ENCODE measurements around the gene FIGN. TPM values are rescaled to one million over a fixed set of nuclear protein-coding genes. Genes with fewer than 3 reads are reported as not detected.

The FIGN gene
- total and polyA plus RNA-seq, 2 donors (not counting 3 experiments of a cell fraction or from before 2014, with no cell fraction given) = 1.8 to 8.1 TPM

GRCh38 chr2:163611557-163611906 lies 124.3 kb downstream of the FIGN start:
- CTCF ChIA-PET = interaction anchor here (0.7 to 1.6 kb wide), 6 partner anchors 18 to 429 kb away, joined by 3 to 7 read pairs (median 3); partner anchors contain the start of gene FIGN

GRCh38 chr2:163610817-163611556 lies 124.8 kb downstream of the FIGN start:
- no peak for FAIRE-seq
- intact Hi-C loops (cut with micrococcal nuclease) (no loop called here), dilution Hi-C loops (cut with MboI; ENCODE audit: extremely low pct_ligation_motif_present, low sequenced_read_pairs) (no loop called here)
- H3K79me2 ChIP-seq (ENCODE audit: control insufficient read depth, insufficient read depth, low read length) = no peaks in the 10 kb centered on the region
- H3K4me3 ChIP-seq (replicated peaks in 1 of 3; ENCODE audit: insufficient read depth in 1 of 3, low read depth in 1 of 3, low read length in 3 of 3) = no peak overlapping the region
- ChIA-PET POLR2A (no interaction called here), CTCF (interaction anchor here (0.7 to 1.6 kb wide), 6 partner anchors 17 to 428 kb away, joined by 3 to 7 read pairs (median 3); partner anchors contain the start of gene FIGN)
- H3K9me3 ChIP-seq (replicated peaks; ENCODE audit: control insufficient read depth, insufficient read depth, low read length) = no peaks in the 10 kb centered on the region
- no peak overlapping the region for H2AFZ ChIP-seq (ENCODE audit: low read depth, low read length)
- H3K27ac ChIP-seq (ENCODE audit: insufficient read depth, low read depth, low read length) = no peak overlapping the region
- H3K36me3 ChIP-seq (ENCODE audit: control insufficient read depth in 2 of 2, extremely low read depth in 1 of 2, insufficient read depth in 2 of 2, low read length in 2 of 2) = no peaks in the 10 kb centered on the region
- H3K9me1 ChIP-seq (replicated peaks; ENCODE audit: control insufficient read depth, extremely low read depth, insufficient read depth, low read length) = no peaks in the 10 kb centered on the region
- H3K27me3 ChIP-seq (ENCODE audit: control insufficient read depth in 2 of 2, insufficient read depth in 2 of 2, low read length in 2 of 2) = no peaks in the 10 kb centered on the region
- no peak overlapping the region for H3K4me2 ChIP-seq (ENCODE audit: insufficient read depth, low read length)
- no peak overlapping the region for H3K9ac ChIP-seq (replicated peaks; ENCODE audit: extremely low read depth, insufficient read depth, low read length)
- TF ChIP-seq MYC (IDR thresholded peaks at IDR 0.05; ENCODE audit: low read depth, low read length) (no peak), EZH2 (IDR thresholded peaks at IDR 0.05; ENCODE audit: borderline replicate concordance, low read depth, low read length, severe bottlenecking) (no peak), JUN (IDR thresholded peaks at IDR 0.05; ENCODE audit: borderline replicate concordance, insufficient read depth, insufficient read length, low read depth) (no peak), GATA2 (IDR thresholded peaks at IDR 0.05; ENCODE audit: insufficient read depth, insufficient read length, low read depth, low read length) (no peak), MAX (IDR thresholded peaks at IDR 0.05; ENCODE audit: insufficient read depth, insufficient read length) (no peak), POLR2A (IDR thresholded peaks at IDR 0.05; ENCODE audit: low read depth, low read length) (no peak), FOS (IDR thresholded peaks at IDR 0.05; ENCODE audit: borderline replicate concordance, insufficient read depth, low read length) (no peak), CTCF (IDR thresholded peaks at IDR 0.05; ENCODE audit: extremely low read depth in 1 of 2, insufficient read depth in 1 of 2, low read depth in 1 of 2, low read length in 2 of 2) (no peak), POLR2AphosphoS5 (IDR thresholded peaks at IDR 0.05; ENCODE audit: insufficient read depth, low read depth, low read length) (no peak)
- no TSS peak for BruUV-seq (replicated peaks)
- H4K20me1 ChIP-seq (replicated peaks; ENCODE audit: control insufficient read depth, extremely low read depth, insufficient read depth, low read length) = no peaks in the 10 kb centered on the region
- DNase-seq (ENCODE audit: low read depth, low spot score) = no peak
- H3K4me1 ChIP-seq (ENCODE audit: control insufficient read depth, extremely low read depth, insufficient read depth, low read length) = no peaks in the 10 kb centered on the region

More at GRCh38 chr2:163611557-163611906, 124.3 kb downstream of the FIGN start:
- Histone ChIP-seq H3K4me3 (replicated peaks in 1 of 3; ENCODE audit: insufficient read depth in 1 of 3, low read depth in 1 of 3, low read length in 3 of 3) (no peak overlapping the region), H2AFZ (ENCODE audit: low read depth, low read length) (no peak overlapping the region), H3K27ac (ENCODE audit: insufficient read depth, low read depth, low read length) (no peak overlapping the region), H3K36me3 (ENCODE audit: control insufficient read depth in 2 of 2, extremely low read depth in 1 of 2, insufficient read depth in 2 of 2, low read length in 2 of 2) (no peaks in the 10 kb centered on the region), H3K9ac (replicated peaks; ENCODE audit: extremely low read depth, insufficient read depth, low read length) (no peak overlapping the region), H3K79me2 (ENCODE audit: control insufficient read depth, insufficient read depth, low read length) (no peaks in the 10 kb centered on the region), H4K20me1 (replicated peaks; ENCODE audit: control insufficient read depth, extremely low read depth, insufficient read depth, low read length) (no peaks in the 10 kb centered on the region), H3K4me2 (ENCODE audit: insufficient read depth, low read length) (no peak overlapping the region), H3K4me1 (ENCODE audit: control insufficient read depth, extremely low read depth, insufficient read depth, low read length) (no peaks in the 10 kb centered on the region), H3K9me1 (replicated peaks; ENCODE audit: control insufficient read depth, extremely low read depth, insufficient read depth, low read length) (no peaks in the 10 kb centered on the region), H3K27me3 (ENCODE audit: control insufficient read depth in 2 of 2, insufficient read depth in 2 of 2, low read length in 2 of 2) (no peaks in the 10 kb centered on the region), H3K9me3 (replicated peaks; ENCODE audit: control insufficient read depth, insufficient read depth, low read length) (no peaks in the 10 kb centered on the region)
- TF ChIP-seq EZH2 (IDR thresholded peaks at IDR 0.05; ENCODE audit: borderline replicate concordance, low read depth, low read length, severe bottlenecking) = no peak
- no peak for TF ChIP-seq JUN (IDR thresholded peaks at IDR 0.05; ENCODE audit: borderline replicate concordance, insufficient read depth, insufficient read length, low read depth)
- FAIRE-seq = no peak
- BruUV-seq (replicated peaks) = no TSS peak
- no peak for DNase-seq (ENCODE audit: low read depth, low spot score)
- dilution Hi-C loops (cut with MboI; ENCODE audit: extremely low pct_ligation_motif_present, low sequenced_read_pairs) (no loop called here), intact Hi-C loops (cut with micrococcal nuclease) (no loop called here)
- POLR2A ChIA-PET = no interaction called here
